ENCODE results near the gene SMIM44. TPM values are rescaled to one million over a fixed set of nuclear protein-coding genes. Genes with fewer than 3 reads are reported as not detected.

Gene SMIM44
- total RNA-seq, 2 experiments from 2014 or later: not detected

- Mint-ChIP-seq H3K36me3 (ENCODE audit: low read depth) (no peaks in the 10 kb centered on the region), H3K4me1 (ENCODE audit: low read depth) (peaks cover 9% of the 10 kb centered on the region), H3K27me3 (ENCODE audit: low read depth) (no peaks in the 10 kb centered on the region), H3K4me3 (no peak overlapping the region), H3K27ac (no peak overlapping the region), H3K9me3 (no peaks in the 10 kb centered on the region)
- CTCF ChIA-PET: interaction anchor here (1.2 kb wide), 1 partner anchor 46 kb away, joined by 3 read pairs; no protein-coding TSS in a partner anchor
- no peak for DNase-seq
- intact Hi-C loops (cut with micrococcal nuclease): no loop called here
Observed at GRCh38 chr19:3477951-3478350, 5.3 kb downstream of the SMIM44 start.

GRCh38 chr19:3477506-3477905, 5.7 kb downstream of the SMIM44 start:
- Mint-ChIP-seq H3K4me3 (no peak overlapping the region), H3K36me3 (ENCODE audit: low read depth) (no peaks in the 10 kb centered on the region), H3K27me3 (ENCODE audit: low read depth) (no peaks in the 10 kb centered on the region), H3K4me1 (ENCODE audit: low read depth) (peaks cover 9% of the 10 kb centered on the region), H3K9me3 (no peaks in the 10 kb centered on the region), H3K27ac (no peak overlapping the region)
- intact Hi-C loops (cut with micrococcal nuclease): no loop called here
- no peak for DNase-seq
- CTCF ChIA-PET: no interaction called here

- Mint-ChIP-seq H3K9me3 (no peaks in the 10 kb centered on the region), H3K4me3 (no peak overlapping the region), H3K4me1 (ENCODE audit: low read depth) (peaks cover 9% of the 10 kb centered on the region), H3K27ac (no peak overlapping the region), H3K27me3 (ENCODE audit: low read depth) (no peaks in the 10 kb centered on the region), H3K36me3 (ENCODE audit: low read depth) (no peaks in the 10 kb centered on the region)
- intact Hi-C loops (cut with micrococcal nuclease): no loop called here
- DNase-seq: no peak
- CTCF ChIA-PET: no interaction called here
Observed at GRCh38 chr19:3476830-3477229, 6.4 kb downstream of the SMIM44 start.

GRCh38 chr19:3475449-3475848, 7.8 kb downstream of the SMIM44 start:
- Mint-ChIP-seq H3K4me3 (no peak overlapping the region), H3K27ac (no peak overlapping the region), H3K27me3 (ENCODE audit: low read depth) (no peaks in the 10 kb centered on the region), H3K4me1 (ENCODE audit: low read depth) (peaks cover 9% of the 10 kb centered on the region), H3K9me3 (no peaks in the 10 kb centered on the region), H3K36me3 (ENCODE audit: low read depth) (no peaks in the 10 kb centered on the region)
- CTCF ChIA-PET: no interaction called here
- no peak for DNase-seq
- intact Hi-C loops (cut with micrococcal nuclease): no loop called here

- no peak for DNase-seq
- H3K27ac Mint-ChIP-seq: no peak overlapping the region
- H3K36me3 Mint-ChIP-seq (ENCODE audit: low read depth): no peaks in the 10 kb centered on the region
- CTCF ChIA-PET: interaction anchor here (2.6 kb wide), 1 partner anchor 10 kb away, joined by 17 read pairs; the partner anchor contains the start of gene SMIM44
- intact Hi-C loops (cut with micrococcal nuclease): loop anchor here (5.0 kb wide), 1 partner anchor 167 kb away; no protein-coding TSS in a partner anchor
- H3K9me3 Mint-ChIP-seq: no peaks in the 10 kb centered on the region
- peaks cover 9% of the 10 kb centered on the region for H3K4me1 Mint-ChIP-seq (ENCODE audit: low read depth)
- H3K4me3 Mint-ChIP-seq: no peak overlapping the region
- H3K27me3 Mint-ChIP-seq (ENCODE audit: low read depth): no peaks in the 10 kb centered on the region
Observed at GRCh38 chr19:3474614-3475013, 8.6 kb downstream of the SMIM44 start.

- CTCF ChIA-PET: interaction anchor here (2.6 kb wide), 1 partner anchor 10 kb away, joined by 17 read pairs; the partner anchor contains the start of gene SMIM44
- Mint-ChIP-seq H3K4me3 (no peak overlapping the region), H3K27me3 (ENCODE audit: low read depth) (no peaks in the 10 kb centered on the region), H3K36me3 (ENCODE audit: low read depth) (no peaks in the 10 kb centered on the region), H3K9me3 (no peaks in the 10 kb centered on the region), H3K4me1 (ENCODE audit: low read depth) (peaks cover 9% of the 10 kb centered on the region), H3K27ac (no peak overlapping the region)
- DNase-seq: no peak
- intact Hi-C loops (cut with micrococcal nuclease): loop anchor here (5.0 kb wide), 1 partner anchor 167 kb away; no protein-coding TSS in a partner anchor
Observed at GRCh38 chr19:3474010-3474409, 9.2 kb downstream of the SMIM44 start.

GRCh38 chr19:3471954-3472655, 11.1 kb downstream of the SMIM44 start:
- DNase-seq: peak; percentile 40
- Mint-ChIP-seq H3K4me1 (ENCODE audit: low read depth) (no peaks in the 10 kb centered on the region), H3K4me3 (no peak overlapping the region), H3K27ac (no peak overlapping the region), H3K9me3 (peaks cover 6% of the 10 kb centered on the region), H3K27me3 (ENCODE audit: low read depth) (no peaks in the 10 kb centered on the region), H3K36me3 (ENCODE audit: low read depth) (peaks cover 3% of the 10 kb centered on the region)
- CTCF ChIA-PET: interaction anchor here (0.7 to 2.6 kb wide), 17 partner anchors 9 to 168 kb away, joined by 3 to 17 read pairs (median 4); partner anchors contain the start of gene SMIM44
- intact Hi-C loops (cut with micrococcal nuclease): loop anchor here (5.0 kb wide), 1 partner anchor 165 kb away; no protein-coding TSS in a partner anchor

GRCh38 chr19:3470500-3471128, 12.6 kb downstream of the SMIM44 start:
- H3K27ac Mint-ChIP-seq: no peak overlapping the region
- H3K4me1 Mint-ChIP-seq (ENCODE audit: low read depth): no peaks in the 10 kb centered on the region
- H3K27me3 Mint-ChIP-seq (ENCODE audit: low read depth): no peaks in the 10 kb centered on the region
- H3K9me3 Mint-ChIP-seq: peaks cover 6% of the 10 kb centered on the region
- peaks cover 3% of the 10 kb centered on the region for H3K36me3 Mint-ChIP-seq (ENCODE audit: low read depth)
- CTCF ChIA-PET: interaction anchor here (0.6 to 1.9 kb wide), 10 partner anchors 9 to 516 kb away, joined by 3 to 6 read pairs (median 3); no protein-coding TSS in a partner anchor
- no peak for DNase-seq
- intact Hi-C loops (cut with micrococcal nuclease): loop anchor here (5.0 kb wide), 1 partner anchor 163 kb away; no protein-coding TSS in a partner anchor
- no peak overlapping the region for H3K4me3 Mint-ChIP-seq

- Mint-ChIP-seq H3K4me1 (ENCODE audit: low read depth) (no peaks in the 10 kb centered on the region), H3K27ac (no peak overlapping the region), H3K27me3 (ENCODE audit: low read depth) (no peaks in the 10 kb centered on the region), H3K9me3 (peaks cover 6% of the 10 kb centered on the region), H3K4me3 (no peak overlapping the region), H3K36me3 (ENCODE audit: low read depth) (peaks cover 3% of the 10 kb centered on the region)
- intact Hi-C loops (cut with micrococcal nuclease): loop anchor here (5.0 kb wide), 1 partner anchor 163 kb away; no protein-coding TSS in a partner anchor
- CTCF ChIA-PET: interaction anchor here (0.7 to 1.9 kb wide), 6 partner anchors 9 to 165 kb away, joined by 3 to 5 read pairs (median 3); no protein-coding TSS in a partner anchor
- DNase-seq: no peak
Observed at GRCh38 chr19:3469638-3470499, 13.4 kb downstream of the SMIM44 start.

- intact Hi-C loops (cut with micrococcal nuclease): no loop called here
- Mint-ChIP-seq H3K27ac (no peak overlapping the region), H3K36me3 (ENCODE audit: low read depth) (peaks cover 3% of the 10 kb centered on the region), H3K4me3 (no peak overlapping the region), H3K9me3 (peaks cover 6% of the 10 kb centered on the region), H3K27me3 (ENCODE audit: low read depth) (no peaks in the 10 kb centered on the region), H3K4me1 (ENCODE audit: low read depth) (no peaks in the 10 kb centered on the region)
- CTCF ChIA-PET: no interaction called here
- DNase-seq: no peak
Observed at GRCh38 chr19:3468211-3468610, 15.0 kb downstream of the SMIM44 start.

- H3K9me3 Mint-ChIP-seq: peaks cover 6% of the 10 kb centered on the region
- peak; percentile 34 for DNase-seq
- H3K27me3 Mint-ChIP-seq (ENCODE audit: low read depth): no peaks in the 10 kb centered on the region
- H3K4me3 Mint-ChIP-seq: no peak overlapping the region
- H3K4me1 Mint-ChIP-seq (ENCODE audit: low read depth): no peaks in the 10 kb centered on the region
- H3K27ac Mint-ChIP-seq: no peak overlapping the region
- H3K36me3 Mint-ChIP-seq (ENCODE audit: low read depth): peaks cover 4% of the 10 kb centered on the region
- CTCF ChIA-PET: no interaction called here
- intact Hi-C loops (cut with micrococcal nuclease): no loop called here
Observed at GRCh38 chr19:3467437-3468198, 15.6 kb downstream of the SMIM44 start.

Measured in activated naive CD4-positive, alpha-beta T cell treated with anti-CD3 and anti-CD28 coated beads for 36 hours (primary cell).